ENCODE results near the gene SEPHS2. TPM values are rescaled to one million over a fixed set of nuclear protein-coding genes. Genes with fewer than 3 reads are reported as not detected.

Gene SEPHS2
- total RNA-seq, 1 donor from 2014 or later: 45.2 TPM

- DNase-seq (ENCODE audit: low read depth): no peak
- Histone ChIP-seq H3K36me3 (ENCODE audit: control insufficient read depth, insufficient read depth, low read length) (peaks cover 2% of the 10 kb centered on the region), H3K4me3 (ENCODE audit: low read depth, low read length) (no peak overlapping the region), H3K27me3 (ENCODE audit: control insufficient read depth, insufficient read depth, low read length) (no peaks in the 10 kb centered on the region)
- no peak for TF ChIP-seq CTCF (IDR thresholded peaks at IDR 0.05; ENCODE audit: insufficient read depth, low read length, poor library complexity, severe bottlenecking)
Observed at GRCh38 chr16:30449116-30449435, 3.4 kb upstream of the SEPHS2 start.

- Histone ChIP-seq H3K27me3 (ENCODE audit: control insufficient read depth, insufficient read depth, low read length) (no peaks in the 10 kb centered on the region), H3K4me3 (ENCODE audit: low read depth, low read length) (no peak overlapping the region), H3K36me3 (ENCODE audit: control insufficient read depth, insufficient read depth, low read length) (peaks cover 2% of the 10 kb centered on the region)
- DNase-seq (ENCODE audit: low read depth): no peak
- TF ChIP-seq CTCF (IDR thresholded peaks at IDR 0.05; ENCODE audit: insufficient read depth, low read length, poor library complexity, severe bottlenecking): no peak
Observed at GRCh38 chr16:30447512-30448226, 2.0 kb upstream of the SEPHS2 start.

- Histone ChIP-seq H3K36me3 (ENCODE audit: control insufficient read depth, insufficient read depth, low read length) (peaks cover 2% of the 10 kb centered on the region), H3K4me3 (ENCODE audit: low read depth, low read length) (peak overlapping the region; percentile 18), H3K27me3 (ENCODE audit: control insufficient read depth, insufficient read depth, low read length) (no peaks in the 10 kb centered on the region)
- no peak for DNase-seq (ENCODE audit: low read depth)
- no peak for TF ChIP-seq CTCF (IDR thresholded peaks at IDR 0.05; ENCODE audit: insufficient read depth, low read length, poor library complexity, severe bottlenecking)
Observed at GRCh38 chr16:30446203-30446595, 525 bp upstream of the SEPHS2 start.

GRCh38 chr16:30445149-30445407 lies 596 bp downstream of the SEPHS2 start:
- Histone ChIP-seq H3K27me3 (ENCODE audit: control insufficient read depth, insufficient read depth, low read length) (no peaks in the 10 kb centered on the region), H3K4me3 (ENCODE audit: low read depth, low read length) (peak overlapping the region; percentile 75), H3K36me3 (ENCODE audit: control insufficient read depth, insufficient read depth, low read length) (peaks cover 2% of the 10 kb centered on the region)
- DNase-seq (ENCODE audit: low read depth): no peak
- TF ChIP-seq CTCF (IDR thresholded peaks at IDR 0.05; ENCODE audit: insufficient read depth, low read length, poor library complexity, severe bottlenecking): no peak

GRCh38 chr16:30444231-30445148 lies 1.2 kb downstream of the SEPHS2 start:
- Histone ChIP-seq H3K36me3 (ENCODE audit: control insufficient read depth, insufficient read depth, low read length) (peaks cover 2% of the 10 kb centered on the region), H3K27me3 (ENCODE audit: control insufficient read depth, insufficient read depth, low read length) (no peaks in the 10 kb centered on the region), H3K4me3 (ENCODE audit: low read depth, low read length) (peak overlapping the region; percentile 75)
- DNase-seq (ENCODE audit: low read depth): no peak
- no peak for TF ChIP-seq CTCF (IDR thresholded peaks at IDR 0.05; ENCODE audit: insufficient read depth, low read length, poor library complexity, severe bottlenecking)

Data from kidney epithelial cell (primary cell).